Suprapubic skin (tissue), 3 donors: ENCODE results near the gene DMXL1.

Experiments used
- EP300 ChIP-seq: sonication (generic); formaldehyde crosslinking; IDR thresholded peaks from one replicate; pipeline ENCODE4 v1.6.1; 2017; ENCODE audit warnings: antibody characterized with exemption
- POLR2A ChIP-seq, 2 donors: fragments of 450-650 bp; IDR thresholded peaks; one replicate each; pipeline ENCODE4 v1.6.1; 2017; ENCODE audit warnings: antibody characterized with exemption in 2 of 2, mild to moderate bottlenecking in 2 of 2, moderate library complexity in 2 of 2
- TF ChIP-seq, protein P1 (sequence below), 2 donors: fragments of 200-600 bp in 1 of 2; fragments of 450-650 bp in 1 of 2; sonication (generic) in 1 of 2; IDR thresholded peaks; one replicate each; pipeline ENCODE4 v1.5.1; 2016 to 2019; ENCODE audit warnings: antibody characterized with exemption in 2 of 2, mild to moderate bottlenecking in 1 of 2, moderate library complexity in 1 of 2

DNA sequence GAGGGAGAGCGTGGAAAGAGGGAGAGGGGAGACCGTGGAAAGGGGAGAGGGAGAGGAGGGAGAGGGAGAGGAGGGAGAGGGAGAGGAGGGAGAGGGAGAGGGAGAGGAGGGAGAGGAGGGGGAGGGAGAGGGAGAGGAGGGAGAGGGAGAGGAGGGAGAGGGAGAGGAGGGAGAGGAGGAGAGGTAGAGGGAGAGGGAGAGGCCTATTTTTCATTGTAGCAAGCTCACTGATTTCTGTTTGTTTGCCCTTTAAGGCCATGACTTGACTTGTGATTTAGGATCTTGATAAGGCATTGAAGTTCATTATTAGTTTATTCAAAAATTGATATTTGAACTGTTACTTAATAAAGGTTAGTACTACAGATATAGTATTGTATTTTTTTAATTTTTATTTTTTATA is 52.4 kb downstream of the DMXL1 start:
- TF ChIP-seq EP300, result no peak
- TF ChIP-seq POLR2A (IDR thresholded peaks at IDR 0.05), result no peak
- TF ChIP-seq, protein P1, sequence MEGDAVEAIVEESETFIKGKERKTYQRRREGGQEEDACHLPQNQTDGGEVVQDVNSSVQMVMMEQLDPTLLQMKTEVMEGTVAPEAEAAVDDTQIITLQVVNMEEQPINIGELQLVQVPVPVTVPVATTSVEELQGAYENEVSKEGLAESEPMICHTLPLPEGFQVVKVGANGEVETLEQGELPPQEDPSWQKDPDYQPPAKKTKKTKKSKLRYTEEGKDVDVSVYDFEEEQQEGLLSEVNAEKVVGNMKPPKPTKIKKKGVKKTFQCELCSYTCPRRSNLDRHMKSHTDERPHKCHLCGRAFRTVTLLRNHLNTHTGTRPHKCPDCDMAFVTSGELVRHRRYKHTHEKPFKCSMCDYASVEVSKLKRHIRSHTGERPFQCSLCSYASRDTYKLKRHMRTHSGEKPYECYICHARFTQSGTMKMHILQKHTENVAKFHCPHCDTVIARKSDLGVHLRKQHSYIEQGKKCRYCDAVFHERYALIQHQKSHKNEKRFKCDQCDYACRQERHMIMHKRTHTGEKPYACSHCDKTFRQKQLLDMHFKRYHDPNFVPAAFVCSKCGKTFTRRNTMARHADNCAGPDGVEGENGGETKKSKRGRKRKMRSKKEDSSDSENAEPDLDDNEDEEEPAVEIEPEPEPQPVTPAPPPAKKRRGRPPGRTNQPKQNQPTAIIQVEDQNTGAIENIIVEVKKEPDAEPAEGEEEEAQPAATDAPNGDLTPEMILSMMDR (IDR thresholded peaks at IDR 0.05), result no peak
